ENCODE data around the gene SDHAF2. TPM values are rescaled to one million over a fixed set of nuclear protein-coding genes. Genes with fewer than 3 reads are reported as not detected.

SDHAF2 gene
- polyA plus RNA-seq, 3 donors = 22.5 to 45.2 (median 43.9) TPM

- WGBS, 3 donors = 90 to 94% (median 94%) methylated on average over 4 of the region's 4 CpGs
- H3K27ac ChIP-seq (ENCODE audit: low read depth, low read length) = no peak overlapping the region
These were observed 57.6 kb downstream of the SDHAF2 start for GRCh38 chr11:61487342-61488025.

- 14 to 38% (median 30%) methylated on average over 19 of the region's 19 CpGs for WGBS, 3 donors
- H3K27ac ChIP-seq (ENCODE audit: low read depth, low read length) = no peak overlapping the region
These were observed 58.8 kb downstream of the SDHAF2 start for GRCh38 chr11:61488651-61489291.

- no peak overlapping the region for H3K27ac ChIP-seq (ENCODE audit: low read depth, low read length)
- 50 to 73% (median 63%) methylated on average over 11 to 13 of the region's 13 CpGs for WGBS, 3 donors
These were observed 60.2 kb downstream of the SDHAF2 start for GRCh38 chr11:61489833-61490721.

DNA sequence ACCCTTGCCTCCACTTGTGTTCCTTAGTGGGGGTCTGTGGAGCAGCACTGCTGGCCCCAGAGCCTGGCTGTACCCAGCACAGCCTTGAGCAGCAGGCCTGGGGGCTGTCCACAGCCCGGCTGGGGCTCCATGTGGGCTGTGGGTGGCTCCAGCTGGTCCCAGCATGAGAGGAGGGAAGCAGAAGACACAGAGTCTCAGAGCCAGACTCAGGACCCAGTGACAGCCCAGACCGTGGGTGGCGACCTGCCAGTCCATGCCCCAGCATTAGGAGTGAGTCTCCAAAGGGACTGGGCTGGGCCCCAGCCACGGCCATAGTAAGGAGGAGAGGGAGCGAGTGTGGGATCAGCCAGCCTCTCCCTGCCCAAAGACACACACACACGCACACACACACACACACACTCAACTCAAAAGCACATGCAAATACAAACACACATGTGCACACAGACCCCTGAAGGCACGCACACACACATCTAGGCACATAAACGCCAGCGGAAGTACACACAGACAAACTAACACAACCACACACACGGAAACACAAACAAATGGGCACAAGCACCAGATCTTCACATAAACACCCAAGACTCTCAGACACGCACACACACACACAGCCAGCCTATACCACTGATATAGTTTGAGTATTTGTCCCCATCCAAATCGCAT lies 61.9 kb downstream of the SDHAF2 start:
- H3K27ac ChIP-seq (ENCODE audit: low read depth, low read length) = no peak overlapping the region
- WGBS, 3 donors = 82 to 90% (median 88%) methylated on average over 12 of the region's 12 CpGs

DNA sequence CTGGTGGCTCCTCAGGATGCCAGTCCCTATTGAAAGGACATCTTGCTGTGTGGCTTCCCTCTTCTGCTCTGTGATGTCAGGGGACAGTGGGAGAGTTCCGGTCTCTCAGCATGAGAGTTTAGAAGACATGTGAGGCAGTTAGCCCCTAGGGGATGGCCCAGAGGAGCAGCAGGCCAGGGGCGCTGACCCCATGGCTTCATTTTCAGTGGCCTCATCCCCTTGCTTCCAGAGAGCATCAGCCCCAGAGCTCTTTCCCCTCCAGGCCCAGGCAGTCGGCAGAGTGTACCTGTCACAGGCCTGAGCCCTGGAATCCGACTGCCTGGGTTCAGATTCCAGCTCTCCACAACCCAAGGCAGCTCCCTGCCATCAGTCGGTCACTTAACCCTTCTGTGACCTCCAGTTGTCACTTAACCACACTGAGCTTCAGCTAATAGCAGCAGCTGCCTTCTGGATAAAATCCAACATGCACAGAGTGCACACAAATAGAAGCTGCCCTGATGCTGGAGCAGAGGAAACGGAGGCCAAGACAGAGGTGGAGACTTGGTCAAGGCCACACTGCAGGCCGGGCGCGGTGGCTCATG lies 64.5 kb downstream of the SDHAF2 start:
- H3K27ac ChIP-seq (ENCODE audit: low read depth, low read length) = no peak overlapping the region

GRCh38 chr11:61495801-61496601 lies 66.1 kb downstream of the SDHAF2 start:
- 59 to 81% (median 77%) methylated on average over 26 of the region's 26 CpGs for WGBS, 3 donors
- no peak overlapping the region for H3K27ac ChIP-seq (ENCODE audit: low read depth, low read length)

More for the DNA sequence above, 64.5 kb downstream of the SDHAF2 start:
- 39 to 69% (median 50%) methylated on average over 9 of the region's 9 CpGs for WGBS, 3 donors

Other genes with a start within 250 kb of the SDHAF2 start
- 1,000 to 10,000 TPM in 1 of 3 donors, 100 to 1,000 TPM in 1, 1 to 10 TPM in 1; 1.6 to 4,252 (median 517) TPM for gene PGA3, start 226.6 kb upstream of the SDHAF2 start, polyA plus RNA-seq
- 1,000 to 10,000 TPM in 1 of 3 donors, 100 to 1,000 TPM in 1, 1 to 10 TPM in 1; 2.1 to 3,314 (median 221) TPM for gene PGA4, start 207.8 kb upstream of the SDHAF2 start, polyA plus RNA-seq
- gene PGA5, start 188.9 kb upstream of the SDHAF2 start, polyA plus RNA-seq = 100 to 1,000 TPM in 1 of 3 donors, 10 to 100 TPM in 1, under 1 TPM in 1; 0.13 to 467 (median 45.1) TPM
- gene VWCE, start 134.8 kb upstream of the SDHAF2 start, polyA plus RNA-seq = 1 to 10 TPM in 2 of 3 donors, under 1 TPM in 1; 0.86 to 5.4 (median 1.8) TPM
- gene DDB1, start 97.0 kb upstream of the SDHAF2 start, polyA plus RNA-seq = 100 to 1,000 TPM in 1 of 3 donors, 10 to 100 TPM in 2; 52.2 to 107 (median 87.7) TPM
- gene TKFC, start 96.9 kb upstream of the SDHAF2 start, polyA plus RNA-seq = 10 to 100 TPM; 24.6 to 29.5 (median 26.3) TPM
- gene CYB561A3, start 68.2 kb upstream of the SDHAF2 start, polyA plus RNA-seq = 10 to 100 TPM; 23.1 to 39.4 (median 31.2) TPM
- 10 to 100 TPM; 17.3 to 54.1 (median 46.8) TPM for gene TMEM138, start 67.8 kb upstream of the SDHAF2 start, polyA plus RNA-seq
- gene TMEM216, start 37.5 kb upstream of the SDHAF2 start, polyA plus RNA-seq = 10 to 100 TPM; 12.9 to 26.3 (median 14.3) TPM
- 10 to 100 TPM; 28.5 to 52.8 (median 42.7) TPM for gene CPSF7, start 149 bp upstream of the SDHAF2 start, polyA plus RNA-seq
- gene LRRC10B, start 78.6 kb downstream of the SDHAF2 start, polyA plus RNA-seq = 1 to 10 TPM; 1.3 to 3.0 (median 2.2) TPM
- gene SYT7, start 151.0 kb downstream of the SDHAF2 start, polyA plus RNA-seq = 10 to 100 TPM in 1 of 3 donors, 1 to 10 TPM in 2; 2.4 to 11.1 (median 6.9) TPM

Measured in adipose tissue (tissue), 3 donors.